ENCODE measurements around the gene CFAP46.
"Not testable (repeated sequence)": the region's sequence is repeated elsewhere in the genome, so short reads cannot be mapped to it uniquely, and the experiment has no call there.

CFAP46 gene

DNA sequence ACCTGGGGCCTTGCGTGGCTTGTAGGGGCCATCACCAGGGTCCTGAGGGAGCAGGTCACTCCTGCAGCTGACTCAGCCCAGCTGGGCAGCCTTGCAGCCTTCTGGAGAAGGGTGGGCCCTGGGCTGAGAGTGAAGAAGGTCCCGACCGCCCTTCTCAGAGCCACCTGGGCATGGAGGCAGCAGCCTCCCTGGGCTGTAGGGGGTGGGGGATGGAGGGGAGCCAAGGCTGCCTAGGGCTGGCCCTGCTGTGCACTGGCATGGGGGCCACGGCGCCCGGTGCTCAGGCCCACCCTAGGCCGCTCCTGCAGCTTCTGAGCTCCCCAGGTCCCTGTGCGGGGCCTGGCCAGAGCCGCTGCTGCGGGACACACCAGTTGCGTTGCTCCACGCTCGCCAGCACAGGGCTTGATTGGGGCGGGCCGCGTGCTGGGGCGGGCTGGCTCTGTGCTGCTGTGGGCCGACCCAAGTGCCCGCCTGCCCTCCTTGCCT, 92.8 kb downstream of the CFAP46 start:
- H3K4me1 ChIP-seq (ENCODE audit: control insufficient read depth, insufficient read depth, low read length) = no peaks in the 10 kb centered on the region
- H3K27me3 ChIP-seq (ENCODE audit: control insufficient read depth, insufficient read depth, low read length) = peaks cover 2% of the 10 kb centered on the region
- H3K36me3 ChIP-seq (ENCODE audit: control insufficient read depth, insufficient read depth, low read length) = no peaks in the 10 kb centered on the region
- H3K27ac ChIP-seq (ENCODE audit: low read depth, low read length) = no peak overlapping the region
- H3K4me3 ChIP-seq (ENCODE audit: low read length) = no peak overlapping the region
- no peak overlapping the region for H3K9ac ChIP-seq (ENCODE audit: low read length)

DNA sequence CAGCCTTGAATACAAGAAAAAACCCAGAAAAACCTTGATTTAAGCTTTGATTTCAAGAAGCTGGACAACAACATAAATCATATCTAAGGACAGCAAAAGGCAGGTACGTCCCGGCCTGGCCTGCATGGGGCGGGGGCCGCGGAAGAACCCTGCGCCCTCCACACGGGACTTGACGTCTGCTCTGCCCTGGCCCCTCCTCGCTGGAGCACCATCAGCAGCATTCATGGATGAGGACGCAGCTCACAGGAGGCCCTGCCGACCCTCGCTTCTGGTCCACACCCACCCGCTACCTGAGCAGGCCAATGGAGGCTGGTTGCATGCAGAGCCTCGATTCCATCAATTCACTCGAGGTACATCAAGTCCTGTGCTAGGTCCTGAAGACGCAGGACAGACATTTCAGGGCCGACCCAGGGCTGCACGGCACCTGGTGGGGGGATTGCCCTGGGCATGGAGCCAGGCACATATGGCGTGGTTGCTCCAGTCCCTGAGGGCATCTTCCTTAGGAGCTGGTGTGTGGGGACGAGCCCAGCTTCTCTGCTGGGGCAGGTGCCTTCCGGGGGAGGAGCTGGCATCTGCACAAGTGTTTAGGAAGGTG, 93.3 kb downstream of the CFAP46 start:
- Histone ChIP-seq H3K9ac (ENCODE audit: low read length) (no peak overlapping the region), H3K4me3 (ENCODE audit: low read length) (no peak overlapping the region), H3K4me1 (ENCODE audit: control insufficient read depth, insufficient read depth, low read length) (no peaks in the 10 kb centered on the region), H3K36me3 (ENCODE audit: control insufficient read depth, insufficient read depth, low read length) (no peaks in the 10 kb centered on the region), H3K27ac (ENCODE audit: low read depth, low read length) (no peak overlapping the region), H3K27me3 (ENCODE audit: control insufficient read depth, insufficient read depth, low read length) (peaks cover 2% of the 10 kb centered on the region)

DNA sequence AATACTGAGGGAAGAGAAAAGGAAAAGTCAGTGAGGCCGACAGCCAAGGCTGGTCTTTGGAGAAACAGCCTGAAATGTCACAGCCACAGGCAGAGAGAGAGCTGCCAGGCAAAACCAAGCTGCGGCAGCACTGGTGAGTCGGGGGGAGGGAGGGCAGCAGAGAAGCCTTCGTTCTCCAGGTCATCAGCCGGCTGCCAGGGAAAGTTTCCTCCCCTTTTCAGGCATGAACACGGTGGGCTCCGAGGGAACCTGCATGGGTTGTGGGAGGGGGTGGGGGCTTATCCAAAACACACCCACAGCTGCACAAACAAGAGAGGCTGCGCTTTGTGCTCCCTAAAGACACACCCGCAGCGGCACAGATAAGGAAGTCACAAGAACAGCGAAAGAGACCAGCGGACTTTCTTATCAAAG, 94.1 kb downstream of the CFAP46 start:
- no peak overlapping the region for H3K9ac ChIP-seq (ENCODE audit: low read length)
- H3K4me3 ChIP-seq (ENCODE audit: low read length) = no peak overlapping the region
- peaks cover 2% of the 10 kb centered on the region for H3K27me3 ChIP-seq (ENCODE audit: control insufficient read depth, insufficient read depth, low read length)
- H3K36me3 ChIP-seq (ENCODE audit: control insufficient read depth, insufficient read depth, low read length) = no peaks in the 10 kb centered on the region
- no peaks in the 10 kb centered on the region for H3K4me1 ChIP-seq (ENCODE audit: control insufficient read depth, insufficient read depth, low read length)
- H3K27ac ChIP-seq (ENCODE audit: low read depth, low read length) = no peak overlapping the region

DNA sequence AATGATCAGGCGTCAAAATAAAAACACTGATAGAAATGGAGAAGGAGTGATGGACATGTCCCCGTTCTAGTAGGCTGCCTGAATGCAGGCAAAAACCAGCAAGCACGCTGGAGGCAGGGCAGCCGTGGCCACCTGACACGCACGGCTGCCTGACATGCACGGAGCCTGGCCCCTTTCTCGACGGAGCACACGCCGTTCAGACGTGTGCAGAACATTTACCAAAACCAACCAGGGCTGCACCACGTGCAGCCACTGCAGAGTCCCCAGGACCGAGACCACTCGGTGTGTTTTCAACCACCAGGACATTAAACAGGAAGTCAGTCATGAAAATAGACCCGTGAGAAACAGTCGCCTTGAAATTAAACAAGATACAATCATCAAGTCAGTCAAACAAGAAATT, 94.5 kb downstream of the CFAP46 start:
- no peak overlapping the region for H3K27ac ChIP-seq (ENCODE audit: low read depth, low read length)
- no peak overlapping the region for H3K4me3 ChIP-seq (ENCODE audit: low read length)
- H3K27me3 ChIP-seq (ENCODE audit: control insufficient read depth, insufficient read depth, low read length) = peaks cover 2% of the 10 kb centered on the region
- H3K4me1 ChIP-seq (ENCODE audit: control insufficient read depth, insufficient read depth, low read length) = no peaks in the 10 kb centered on the region
- no peaks in the 10 kb centered on the region for H3K36me3 ChIP-seq (ENCODE audit: control insufficient read depth, insufficient read depth, low read length)
- H3K9ac ChIP-seq (ENCODE audit: low read length) = no peak overlapping the region

DNA sequence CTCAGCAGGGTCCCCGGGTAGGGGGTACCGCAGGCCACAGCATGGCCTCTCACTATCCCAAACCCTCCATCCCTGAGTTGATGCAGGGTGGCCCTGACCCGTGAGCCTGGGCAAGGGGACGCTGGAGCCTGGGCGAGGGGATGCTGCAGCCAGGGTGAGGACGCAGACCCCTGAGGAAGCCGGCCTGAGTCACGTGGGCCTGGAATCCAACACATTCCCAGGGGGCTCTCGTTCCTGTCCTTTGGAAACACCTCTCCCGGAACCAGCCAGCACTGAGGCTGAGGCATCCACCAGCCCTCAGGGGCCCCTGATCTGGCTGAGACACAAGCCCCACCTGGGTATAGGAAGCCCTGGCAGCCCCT, 95.0 kb downstream of the CFAP46 start:
- no peak overlapping the region for H3K4me3 ChIP-seq (ENCODE audit: low read length)
- no peak overlapping the region for H3K27ac ChIP-seq (ENCODE audit: low read depth, low read length)
- H3K36me3 ChIP-seq (ENCODE audit: control insufficient read depth, insufficient read depth, low read length) = no peaks in the 10 kb centered on the region
- H3K27me3 ChIP-seq (ENCODE audit: control insufficient read depth, insufficient read depth, low read length) = peaks cover 2% of the 10 kb centered on the region
- H3K9ac ChIP-seq (ENCODE audit: low read length) = no peak overlapping the region
- no peaks in the 10 kb centered on the region for H3K4me1 ChIP-seq (ENCODE audit: control insufficient read depth, insufficient read depth, low read length)

DNA sequence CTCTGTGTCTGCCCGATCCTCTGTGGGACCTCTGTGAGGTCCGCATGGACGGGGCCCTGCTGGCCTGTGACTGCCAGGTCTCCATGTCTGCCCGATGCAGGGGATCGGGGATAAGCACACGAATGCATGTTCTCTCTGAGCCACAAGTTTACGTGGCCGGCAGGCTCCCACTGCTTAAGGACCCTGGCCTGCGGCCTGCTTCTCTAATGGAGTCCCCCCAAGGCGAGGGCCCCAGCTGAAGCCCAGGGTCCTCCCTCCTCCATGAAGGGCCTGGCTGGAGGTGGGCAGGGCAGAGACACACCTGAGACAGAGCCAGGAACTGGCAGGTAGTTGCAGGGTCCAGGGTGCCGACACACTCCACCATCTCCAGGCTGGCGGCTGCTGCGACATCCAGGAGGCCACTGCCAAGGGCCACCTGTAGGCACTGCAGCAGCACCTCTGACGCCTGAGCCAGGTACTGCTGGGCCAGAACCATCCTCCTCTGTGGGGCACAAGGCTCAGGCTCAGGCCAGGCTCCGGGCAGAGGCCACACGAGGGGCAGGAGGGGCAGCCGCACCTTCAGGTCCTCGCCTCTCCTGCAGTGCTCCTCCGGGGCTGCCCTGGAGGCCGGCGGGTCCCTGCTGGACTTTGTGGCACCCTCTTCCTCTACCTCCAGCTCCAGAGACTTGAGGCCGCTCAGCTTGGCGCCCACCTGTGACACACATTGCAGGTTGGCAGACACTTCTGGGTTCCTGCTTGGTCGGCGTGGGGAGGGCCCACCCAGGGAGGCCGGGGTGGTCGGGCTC, 95.5 kb downstream of the CFAP46 start:
- Histone ChIP-seq H3K9ac (ENCODE audit: low read length) (no peak overlapping the region), H3K4me1 (ENCODE audit: control insufficient read depth, insufficient read depth, low read length) (no peaks in the 10 kb centered on the region), H3K36me3 (ENCODE audit: control insufficient read depth, insufficient read depth, low read length) (no peaks in the 10 kb centered on the region), H3K4me3 (ENCODE audit: low read length) (no peak overlapping the region), H3K27ac (ENCODE audit: low read depth, low read length) (no peak overlapping the region), H3K27me3 (ENCODE audit: control insufficient read depth, insufficient read depth, low read length) (peaks cover 2% of the 10 kb centered on the region)

DNA sequence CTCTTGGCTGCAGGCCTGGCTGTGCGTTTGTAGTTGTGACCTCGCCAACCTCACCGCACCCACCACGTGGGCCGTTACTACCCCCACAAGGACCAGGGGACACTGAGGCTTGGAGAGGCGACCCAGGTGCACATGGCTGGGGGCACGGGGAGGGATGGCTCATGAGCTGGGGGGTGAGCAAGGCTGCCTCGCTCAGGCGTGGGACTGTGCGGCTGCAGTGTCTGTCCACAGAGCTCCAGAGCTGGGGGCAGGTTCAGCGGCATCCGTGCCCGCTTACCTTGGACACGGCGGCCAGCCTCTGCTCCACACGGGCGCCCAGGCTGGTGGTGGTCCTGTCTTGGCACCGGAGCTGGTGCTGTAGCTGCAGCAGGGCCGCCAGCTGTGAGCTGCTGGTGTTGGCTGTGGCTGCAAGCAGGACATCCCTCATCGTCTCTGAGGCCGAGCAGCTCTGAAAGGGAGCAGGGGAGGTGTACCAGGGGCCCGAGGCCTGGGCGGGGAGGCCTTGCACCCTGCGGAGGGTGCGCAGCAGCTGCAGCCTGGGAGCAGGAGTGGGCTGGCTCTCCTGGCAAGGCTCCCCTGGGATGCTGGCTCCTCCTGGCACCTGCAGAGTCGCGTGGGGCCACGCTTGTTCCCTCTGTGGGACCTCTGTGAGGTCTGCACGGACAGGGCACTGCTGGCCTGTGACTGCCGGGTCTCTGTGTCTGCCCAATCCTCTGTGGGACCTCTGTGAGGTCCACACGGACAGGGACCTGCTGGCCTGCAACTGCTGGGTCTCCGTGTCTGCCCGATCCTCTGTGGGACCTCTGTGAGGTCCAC, 96.4 kb downstream of the CFAP46 start:
- Histone ChIP-seq H3K4me3 (ENCODE audit: low read length) (no peak overlapping the region), H3K27me3 (ENCODE audit: control insufficient read depth, insufficient read depth, low read length) (peaks cover 2% of the 10 kb centered on the region), H3K36me3 (ENCODE audit: control insufficient read depth, insufficient read depth, low read length) (no peaks in the 10 kb centered on the region), H3K9ac (ENCODE audit: low read length) (no peak overlapping the region), H3K27ac (ENCODE audit: low read depth, low read length) (no peak overlapping the region), H3K4me1 (ENCODE audit: control insufficient read depth, insufficient read depth, low read length) (no peaks in the 10 kb centered on the region)

DNA sequence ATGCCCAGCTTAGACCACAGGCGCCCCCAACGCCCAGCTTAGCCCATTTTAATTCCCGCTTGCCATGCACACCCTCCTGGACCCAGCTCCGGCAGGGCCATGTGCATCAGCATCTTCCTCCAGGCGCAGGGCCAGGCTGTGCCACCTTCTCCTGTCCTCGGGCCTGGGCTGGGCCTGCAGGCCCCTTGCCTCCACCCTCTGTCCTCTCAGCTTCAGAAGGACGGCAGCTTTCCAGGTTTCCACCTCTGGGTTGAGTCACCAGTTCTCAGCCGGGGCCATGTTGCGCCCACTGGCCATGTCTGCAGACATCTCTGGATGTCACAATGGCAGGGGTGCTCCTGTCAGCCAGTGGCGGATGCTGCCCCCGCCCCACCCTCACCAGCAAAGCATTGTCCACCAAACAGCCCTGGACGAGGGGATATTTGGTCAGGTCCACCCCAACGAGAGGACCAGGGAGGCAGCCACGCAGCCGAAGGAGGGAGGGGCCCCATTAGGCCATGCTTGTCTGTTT, 97.3 kb downstream of the CFAP46 start:
- Histone ChIP-seq H3K4me1 (ENCODE audit: control insufficient read depth, insufficient read depth, low read length) (no peaks in the 10 kb centered on the region), H3K27ac (ENCODE audit: low read depth, low read length) (no peak overlapping the region), H3K36me3 (ENCODE audit: control insufficient read depth, insufficient read depth, low read length) (no peaks in the 10 kb centered on the region), H3K9ac (ENCODE audit: low read length) (no peak overlapping the region), H3K4me3 (ENCODE audit: low read length) (no peak overlapping the region), H3K27me3 (ENCODE audit: control insufficient read depth, insufficient read depth, low read length) (peaks cover 2% of the 10 kb centered on the region)

DNA sequence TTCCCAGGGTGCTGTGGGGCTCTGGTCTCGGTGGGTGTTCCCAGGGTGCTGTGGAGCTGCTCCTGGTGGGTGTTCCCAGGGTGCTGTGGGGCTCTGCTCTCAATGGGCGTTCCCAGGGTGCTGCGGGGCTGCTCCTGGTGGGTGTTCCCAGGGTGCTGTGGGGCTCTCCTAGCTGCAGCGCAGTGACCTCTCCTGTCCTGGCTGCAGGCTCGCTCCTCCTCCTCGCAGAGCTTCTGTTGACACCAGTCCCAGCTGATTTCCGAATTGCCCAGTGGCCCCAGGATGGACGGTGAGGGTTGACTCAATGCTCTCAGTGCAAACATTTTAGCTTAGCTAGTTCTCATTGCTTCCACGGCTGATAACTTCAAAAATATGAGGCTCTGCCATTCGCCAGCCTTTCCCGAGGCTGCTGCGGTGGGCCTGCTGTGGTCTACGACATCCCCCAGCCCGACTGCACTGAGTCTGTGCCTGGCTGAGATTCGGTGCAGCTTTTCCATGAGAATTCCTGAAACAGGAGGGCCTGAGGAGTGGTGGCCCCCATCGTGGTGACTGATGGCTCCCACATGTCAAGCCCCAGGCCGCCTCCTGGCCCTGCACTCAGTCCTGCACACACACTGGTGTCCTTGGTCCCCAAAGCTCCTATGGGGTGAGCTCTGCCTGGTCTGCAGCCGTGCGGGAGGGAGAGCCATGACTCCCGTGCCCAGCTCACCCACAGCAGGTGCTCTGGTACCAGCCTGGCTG, 98.1 kb downstream of the CFAP46 start:
- H3K9ac ChIP-seq (ENCODE audit: low read length) = no peak overlapping the region
- H3K4me1 ChIP-seq (ENCODE audit: control insufficient read depth, insufficient read depth, low read length) = no peaks in the 10 kb centered on the region
- H3K27ac ChIP-seq (ENCODE audit: low read depth, low read length) = no peak overlapping the region
- no peaks in the 10 kb centered on the region for H3K36me3 ChIP-seq (ENCODE audit: control insufficient read depth, insufficient read depth, low read length)
- H3K4me3 ChIP-seq (ENCODE audit: low read length) = no peak overlapping the region
- peaks cover 2% of the 10 kb centered on the region for H3K27me3 ChIP-seq (ENCODE audit: control insufficient read depth, insufficient read depth, low read length)

DNA sequence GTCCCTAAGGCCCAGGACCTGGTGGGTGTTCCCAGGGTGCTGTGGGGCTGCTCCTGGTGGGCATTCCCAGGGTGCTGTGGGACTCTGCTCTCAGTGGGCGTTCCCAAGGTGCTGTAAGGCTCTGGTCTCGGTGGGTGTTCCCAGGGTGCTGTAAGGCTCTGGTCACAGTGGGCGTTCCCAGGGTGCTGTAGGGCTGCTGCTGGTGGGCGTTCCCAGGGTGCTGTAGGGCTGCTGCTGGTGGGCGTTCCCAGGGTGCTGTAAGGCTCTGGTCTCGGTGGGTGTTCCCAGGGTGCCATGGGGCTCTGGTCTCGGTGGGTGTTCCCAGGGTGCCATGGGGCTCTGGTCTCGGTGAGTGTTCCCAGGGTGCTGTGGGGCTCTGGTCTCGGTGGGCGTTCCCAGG, 99.1 kb downstream of the CFAP46 start:
- H3K36me3 ChIP-seq (ENCODE audit: control insufficient read depth, insufficient read depth, low read length); H3K9ac ChIP-seq (ENCODE audit: low read length); H3K27ac ChIP-seq (ENCODE audit: low read depth, low read length); H3K27me3 ChIP-seq (ENCODE audit: control insufficient read depth, insufficient read depth, low read length); H3K4me3 ChIP-seq (ENCODE audit: low read length); H3K4me1 ChIP-seq (ENCODE audit: control insufficient read depth, insufficient read depth, low read length): not testable (repeated sequence)

DNA sequence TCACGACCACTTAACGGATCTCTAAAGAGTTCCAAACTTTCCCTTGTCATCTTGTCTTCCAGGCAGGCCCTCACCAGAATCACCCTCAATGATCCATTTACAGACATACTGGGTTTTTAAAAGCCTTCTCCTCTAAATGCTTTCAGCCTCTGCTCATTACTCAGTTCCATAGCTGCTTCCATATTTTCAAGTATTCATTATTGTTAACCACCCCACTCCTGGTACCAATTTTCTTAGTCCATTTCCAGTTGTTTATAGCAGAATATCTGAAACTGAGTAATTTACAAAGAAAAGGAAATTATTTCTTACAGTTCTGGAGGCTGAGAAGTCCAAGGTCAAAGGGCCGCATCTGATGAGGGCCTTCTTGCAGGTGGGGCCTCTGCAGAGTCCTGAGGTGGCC, 100.0 kb downstream of the CFAP46 start:
- Histone ChIP-seq H3K9ac (ENCODE audit: low read length) (no peak overlapping the region), H3K4me3 (ENCODE audit: low read length) (no peak overlapping the region), H3K36me3 (ENCODE audit: control insufficient read depth, insufficient read depth, low read length) (no peaks in the 10 kb centered on the region), H3K4me1 (ENCODE audit: control insufficient read depth, insufficient read depth, low read length) (no peaks in the 10 kb centered on the region), H3K27ac (ENCODE audit: low read depth, low read length) (no peak overlapping the region), H3K27me3 (ENCODE audit: control insufficient read depth, insufficient read depth, low read length) (no peaks in the 10 kb centered on the region)

DNA sequence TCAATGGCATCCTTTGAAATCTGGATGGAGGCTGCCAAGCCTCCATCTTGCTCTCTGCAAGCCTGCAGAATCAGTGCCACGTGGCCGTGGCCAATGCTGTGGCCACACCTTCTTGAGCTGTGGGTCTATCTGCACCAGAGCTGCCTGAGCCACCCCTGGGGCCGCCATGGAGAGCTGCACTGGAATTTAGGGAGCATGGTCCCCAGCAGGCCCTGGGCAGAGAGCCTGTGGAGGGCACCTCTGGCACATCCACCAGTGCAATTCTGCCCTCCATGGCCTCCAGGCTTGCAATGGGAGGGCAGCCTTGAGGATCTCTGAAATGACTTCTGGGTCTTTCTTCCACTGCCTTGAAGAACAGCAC, 100.8 kb downstream of the CFAP46 start:
- no peaks in the 10 kb centered on the region for H3K4me1 ChIP-seq (ENCODE audit: control insufficient read depth, insufficient read depth, low read length)
- H3K4me3 ChIP-seq (ENCODE audit: low read length) = no peak overlapping the region
- H3K36me3 ChIP-seq (ENCODE audit: control insufficient read depth, insufficient read depth, low read length) = no peaks in the 10 kb centered on the region
- no peak overlapping the region for H3K9ac ChIP-seq (ENCODE audit: low read length)
- H3K27ac ChIP-seq (ENCODE audit: low read depth, low read length) = no peak overlapping the region
- H3K27me3 ChIP-seq (ENCODE audit: control insufficient read depth, insufficient read depth, low read length) = no peaks in the 10 kb centered on the region
